NCI-H446 (cell line): Measurements from ENCODE around the gene TMEM41A.
"Not testable (repeated sequence)": the region's sequence is repeated elsewhere in the genome, so short reads cannot be mapped to it uniquely, and the experiment has no call there.

ENCODE experiments used
- DNase-seq, 2 experiments: peaks; one replicate each; lab custom pipeline; 2025; lab: John Stamatoyannopoulos, UW

The TMEM41A gene

GRCh38 chr3:185488465-185488864 lies 10.4 kb downstream of the TMEM41A start:
- DNase-seq = no peak

- DNase-seq = no peak
Observed at GRCh38 chr3:185486394-185486793, 12.4 kb downstream of the TMEM41A start.

GRCh38 chr3:185484296-185484695 lies 14.5 kb downstream of the TMEM41A start:
- DNase-seq = no peak

- no peak for DNase-seq
Observed at GRCh38 chr3:185479373-185479945, 19.4 kb downstream of the TMEM41A start.

GRCh38 chr3:185477316-185477715 lies 21.5 kb downstream of the TMEM41A start:
- no peak for DNase-seq

GRCh38 chr3:185474922-185475321 lies 23.9 kb downstream of the TMEM41A start:
- DNase-seq = not testable (repeated sequence)

GRCh38 chr3:185473290-185473815 lies 25.5 kb downstream of the TMEM41A start:
- DNase-seq = no peak

- no peak for DNase-seq
Observed at GRCh38 chr3:185470323-185470722, 28.5 kb downstream of the TMEM41A start.

- no peak for DNase-seq
Observed at GRCh38 chr3:185469542-185469941, 29.3 kb downstream of the TMEM41A start.

GRCh38 chr3:185466123-185466522 lies 32.7 kb downstream of the TMEM41A start:
- DNase-seq = not testable (repeated sequence)

- DNase-seq = no peak
Observed at GRCh38 chr3:185465471-185465870, 33.4 kb downstream of the TMEM41A start.

- DNase-seq = no peak
Observed at GRCh38 chr3:185460719-185461350, 38.0 kb downstream of the TMEM41A start.

GRCh38 chr3:185460309-185460708 lies 38.5 kb downstream of the TMEM41A start:
- DNase-seq = no peak

- no peak for DNase-seq
Observed at GRCh38 chr3:185457376-185457775, 41.5 kb downstream of the TMEM41A start.

GRCh38 chr3:185451432-185451831 lies 47.4 kb downstream of the TMEM41A start:
- DNase-seq = not testable (repeated sequence)

- no peak for DNase-seq
Observed at GRCh38 chr3:185448107-185448506, 50.7 kb downstream of the TMEM41A start.

GRCh38 chr3:185444329-185444728 lies 54.5 kb downstream of the TMEM41A start:
- no peak for DNase-seq

GRCh38 chr3:185442031-185442430 lies 56.8 kb downstream of the TMEM41A start:
- no peak for DNase-seq

GRCh38 chr3:185439745-185440466 lies 58.9 kb downstream of the TMEM41A start:
- peak; percentile 22 to 46 for DNase-seq
